Measurements from ENCODE around the gene ITGB2.

Gene ITGB2

DNA sequence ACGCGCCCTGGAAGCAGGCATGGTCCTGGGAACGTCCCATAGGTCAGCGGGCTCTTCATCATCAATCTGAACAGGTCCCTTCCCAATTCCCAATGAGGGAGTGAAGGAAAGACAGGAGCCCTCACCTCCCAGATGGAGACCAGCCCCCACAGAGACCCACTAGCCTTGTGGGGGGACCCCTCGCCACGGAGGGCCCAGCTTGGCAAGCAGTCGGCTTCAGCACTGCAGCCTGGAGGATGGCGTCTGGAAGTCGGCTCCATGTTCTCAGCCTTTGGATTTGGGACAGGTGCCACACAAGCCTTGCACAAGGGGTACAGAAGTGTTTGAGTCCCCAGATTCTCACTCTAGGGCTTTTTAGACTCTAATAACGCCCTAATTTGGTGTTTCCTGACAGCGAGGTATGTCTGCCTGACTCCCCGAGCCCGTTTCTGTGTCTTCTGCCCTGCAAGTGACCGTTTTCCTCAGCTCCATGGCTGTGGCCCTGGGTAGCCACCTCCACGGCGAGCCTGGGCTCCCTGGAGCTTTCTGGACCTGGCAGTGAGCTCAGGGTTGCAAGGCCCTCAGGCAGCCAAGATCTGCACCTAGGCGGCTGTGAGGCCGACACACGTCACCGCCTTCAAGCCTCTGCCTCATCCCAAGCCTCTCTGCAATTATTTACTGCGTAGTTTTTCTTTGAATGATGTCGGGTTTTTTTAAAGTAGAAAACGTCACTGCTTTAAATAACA lies 77.8 kb downstream of the ITGB2 start:
- DNase-seq = no peak

DNA sequence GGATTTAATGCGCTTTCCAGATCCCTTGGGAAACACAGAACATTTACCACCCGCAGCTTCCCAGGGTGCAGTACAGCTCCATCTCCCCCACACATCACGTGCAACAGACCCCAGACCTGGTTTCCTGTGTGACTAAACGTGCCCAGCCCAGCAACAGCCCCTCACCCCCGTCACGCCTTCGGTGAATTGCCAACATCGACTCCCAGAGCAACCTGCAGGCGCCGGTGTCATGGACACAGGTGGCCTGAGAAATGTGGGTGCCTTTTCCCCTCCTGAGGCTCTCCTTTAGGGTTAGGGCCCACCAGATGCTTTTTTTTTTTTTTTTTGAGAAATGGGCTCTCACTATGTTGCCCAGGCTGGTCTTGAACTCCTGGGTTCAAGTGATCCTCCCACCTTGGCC lies 78.6 kb downstream of the ITGB2 start:
- no peak for DNase-seq

DNA sequence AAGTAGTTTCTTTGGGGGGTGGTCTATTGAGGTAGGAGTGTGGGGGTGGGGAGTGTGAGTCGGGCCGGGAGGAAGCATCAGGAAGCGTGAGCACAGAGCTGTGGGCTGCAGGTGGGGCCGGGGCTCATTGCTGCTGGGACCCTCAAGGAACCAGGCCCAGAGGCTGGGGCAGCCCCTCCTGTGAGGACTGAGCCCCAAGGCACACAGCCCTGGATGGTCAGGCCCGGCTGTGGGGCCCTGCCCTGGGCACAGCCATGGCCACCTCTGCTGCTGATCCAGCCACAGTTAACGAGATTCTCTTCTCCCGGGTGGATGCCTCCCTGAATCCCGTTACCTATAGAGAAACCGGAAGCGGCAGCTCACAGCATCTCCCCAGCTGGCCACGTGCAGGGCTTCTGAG lies 79.9 kb downstream of the ITGB2 start:
- DNase-seq = no peak

DNA sequence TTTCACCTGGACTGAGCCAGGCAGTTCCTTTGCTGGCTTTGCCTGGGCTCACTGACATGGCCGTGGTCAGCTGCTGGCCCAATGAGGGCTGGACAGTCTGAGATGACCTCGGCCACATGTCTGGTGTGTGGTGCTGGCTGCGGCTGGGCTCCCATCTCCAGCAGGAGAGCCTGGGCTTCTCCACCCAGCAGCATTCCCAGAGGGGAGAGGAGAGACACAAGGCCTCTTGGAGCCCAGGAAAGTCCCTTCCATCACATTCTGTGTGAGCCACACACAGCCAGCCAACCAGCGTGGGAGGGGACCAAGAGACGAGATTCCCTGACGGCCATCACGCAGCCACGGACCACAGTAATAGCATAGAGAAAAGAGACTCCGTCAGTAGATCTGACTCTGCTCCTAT lies 81.7 kb downstream of the ITGB2 start:
- no peak for DNase-seq

DNA sequence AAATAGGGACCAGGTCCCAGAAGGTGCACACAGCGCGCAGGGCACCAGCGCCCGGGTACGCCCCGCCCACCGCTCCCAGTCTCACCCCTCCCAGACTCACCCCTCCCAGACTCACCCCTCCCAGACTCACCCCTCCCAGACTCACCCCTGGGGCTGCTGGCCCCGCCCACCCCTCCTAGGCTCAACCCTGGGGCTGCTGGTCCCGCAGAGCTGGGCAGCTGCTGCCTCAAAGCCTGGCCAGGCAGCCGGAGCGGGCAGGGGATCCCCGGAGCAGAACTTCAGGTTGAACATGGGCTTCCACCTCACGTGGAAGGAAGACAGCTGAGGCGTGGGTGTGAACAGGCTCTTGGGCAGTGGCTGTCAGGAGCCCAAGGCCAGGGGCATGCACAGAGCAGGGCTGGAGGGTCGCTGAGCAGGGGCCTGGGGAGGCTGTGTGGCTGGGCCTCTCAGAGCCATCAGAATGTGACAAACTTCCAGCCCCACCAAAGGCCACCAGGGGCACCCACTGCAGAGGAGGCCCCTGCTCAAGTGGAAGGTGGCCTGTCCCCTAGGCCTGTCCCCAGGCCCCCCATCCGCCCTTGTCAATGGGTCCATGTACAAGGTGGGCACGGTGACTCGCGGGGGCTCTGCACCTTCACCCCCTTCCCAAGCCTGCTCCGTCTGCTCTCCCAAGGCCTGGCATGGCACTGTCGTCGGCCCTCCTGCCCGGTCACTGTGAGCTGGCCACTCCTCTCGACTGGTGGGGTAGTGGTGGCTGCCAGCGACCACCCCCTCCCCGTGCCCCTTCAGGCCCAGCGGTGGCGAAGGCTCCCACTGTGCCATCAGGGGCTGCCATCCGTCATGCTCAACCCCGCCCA lies 82.4 kb downstream of the ITGB2 start:
- no peak for DNase-seq

DNA sequence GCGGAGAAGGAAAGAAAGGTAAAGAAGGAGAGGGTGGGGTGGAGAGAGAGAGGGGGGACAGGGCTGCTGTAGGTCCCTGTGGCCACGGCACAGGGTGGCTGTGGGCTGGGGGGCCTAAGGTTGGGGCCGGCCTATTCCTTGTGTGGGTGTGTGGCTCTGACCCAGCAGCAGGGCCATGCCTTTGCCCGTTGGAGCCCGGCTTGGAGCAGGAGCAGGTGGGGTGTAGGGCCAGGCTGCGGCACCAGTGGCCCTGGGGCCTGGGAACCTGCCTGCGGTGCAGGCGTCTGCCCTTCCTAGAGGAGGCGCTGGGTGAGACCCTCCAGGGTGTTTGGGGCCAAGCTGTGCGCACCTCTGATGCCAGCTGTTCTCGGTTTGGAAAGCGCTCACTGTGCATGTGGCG lies 83.2 kb downstream of the ITGB2 start:
- DNase-seq = no peak

DNA sequence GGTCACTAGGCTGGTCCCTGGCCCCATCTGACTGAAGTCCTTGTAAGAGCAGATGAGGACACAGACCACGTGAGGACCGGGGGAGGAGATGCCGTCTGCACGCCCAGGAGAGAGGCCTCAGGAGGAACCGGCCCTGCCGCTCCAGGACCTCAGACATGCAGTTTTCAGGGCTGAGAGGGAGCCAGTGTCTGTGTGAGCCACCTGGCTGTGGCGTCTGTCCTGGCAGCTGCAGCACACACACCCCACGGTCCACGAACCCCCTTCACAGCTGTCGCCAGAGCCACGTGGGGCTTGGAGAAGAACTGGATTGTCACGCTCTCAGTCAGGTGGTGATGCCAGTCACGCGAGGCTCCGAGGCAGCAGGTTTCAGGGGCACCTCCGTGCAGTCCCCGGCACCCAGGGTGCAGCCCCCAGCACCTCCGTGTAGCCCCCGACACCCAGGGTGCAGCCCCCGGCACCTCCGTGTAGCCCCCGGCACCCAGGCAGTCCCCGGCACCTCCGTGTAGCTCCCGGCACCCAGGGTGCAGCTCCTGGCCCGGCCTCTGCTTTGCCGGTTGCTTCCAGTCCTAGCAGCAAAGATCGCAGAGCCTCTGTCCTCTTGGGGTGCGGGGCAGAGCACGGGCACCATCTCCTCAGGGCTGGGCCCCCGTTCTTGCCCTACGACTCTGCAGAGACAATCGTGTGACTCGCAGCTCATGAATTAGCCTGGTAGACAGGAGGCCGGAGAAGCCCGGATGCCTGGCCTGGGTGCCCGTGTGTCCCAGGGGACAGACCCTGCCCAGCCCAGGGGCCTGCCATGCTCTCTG lies 83.8 kb downstream of the ITGB2 start:
- peak; percentile 26 for DNase-seq

DNA sequence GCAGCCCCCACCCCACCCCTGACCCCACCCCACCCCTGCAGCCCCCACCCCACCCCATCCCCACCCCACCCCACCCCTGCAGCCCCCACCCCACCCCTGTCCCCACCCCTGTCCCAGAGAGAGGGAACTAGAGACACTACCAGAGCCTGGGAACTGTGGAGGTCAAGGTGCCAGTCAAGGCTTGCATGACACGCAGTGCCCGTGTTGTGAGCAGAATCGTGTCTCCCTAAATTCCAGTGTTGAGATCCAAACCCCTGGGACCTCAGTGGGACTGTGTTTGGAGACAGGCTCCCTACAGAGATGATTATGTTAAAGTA lies 84.4 kb downstream of the ITGB2 start:
- DNase-seq = no peak
